Lower leg skin (tissue), 4 donors: ENCODE data around the gene PANK1. TPM values are rescaled to one million over a fixed set of nuclear protein-coding genes. Genes with fewer than 3 reads are reported as not detected.
A peak's percentile ranks its signal among the peaks of the same experiment; 100 is the strongest.

Experiments used
- DNase-seq, 2 donors: peaks; one replicate each; pipeline ENCODE4 v3.0.0-alpha.2; 2019; ENCODE audit warnings: low spot score in 2 of 2
- H3K4me3 ChIP-seq: fragments of 200-600 bp; sonication (generic); 2 replicates; pipeline ENCODE4 v1.5.1; 2017; ENCODE audit warnings: mild to moderate bottlenecking, low read depth; ENCODE audit not compliant: poor library complexity, severe bottlenecking
- CTCF ChIP-seq, 3 donors: fragments of 450-650 bp; IDR thresholded peaks; one replicate each; pipeline ENCODE4 v1.5.1; 2016; ENCODE audit warnings: antibody characterized with exemption in 3 of 3, mild to moderate bottlenecking in 3 of 3, moderate library complexity in 2 of 3
- POLR2A ChIP-seq, 2 donors: fragments of 450-650 bp; IDR thresholded peaks; one replicate each; pipeline ENCODE4 v1.6.1; 2016 to 2017; ENCODE audit warnings: antibody characterized with exemption in 2 of 2, mild to moderate bottlenecking in 1 of 2, moderate library complexity in 1 of 2
- WGBS, 2 donors: methylation state at CpG; one replicate each; pipeline ENCODE4 v1.1.5; 2018; 5-methylcytosine and 5-hydroxymethylcytosine counted together
- intact Hi-C: fragments of 100-400 bp; cut with DNase I; formaldehyde crosslinking; loops from one replicate; pipeline ENCODE4 v1.15.0; 2023; ENCODE audit warnings: low total_unique reads
- total RNA-seq, 4 donors: library from RNA; depleted of rRNA; stranded (reverse); fragments of >200 nt; gene quantifications; one replicate each; pipeline ENCODE4 v1.1.0, GENCODE V29; 2016

Gene PANK1
- total RNA-seq, 4 donors from 2014 or later, result 10.8 to 36.3 (median 30.2) TPM

DNA sequence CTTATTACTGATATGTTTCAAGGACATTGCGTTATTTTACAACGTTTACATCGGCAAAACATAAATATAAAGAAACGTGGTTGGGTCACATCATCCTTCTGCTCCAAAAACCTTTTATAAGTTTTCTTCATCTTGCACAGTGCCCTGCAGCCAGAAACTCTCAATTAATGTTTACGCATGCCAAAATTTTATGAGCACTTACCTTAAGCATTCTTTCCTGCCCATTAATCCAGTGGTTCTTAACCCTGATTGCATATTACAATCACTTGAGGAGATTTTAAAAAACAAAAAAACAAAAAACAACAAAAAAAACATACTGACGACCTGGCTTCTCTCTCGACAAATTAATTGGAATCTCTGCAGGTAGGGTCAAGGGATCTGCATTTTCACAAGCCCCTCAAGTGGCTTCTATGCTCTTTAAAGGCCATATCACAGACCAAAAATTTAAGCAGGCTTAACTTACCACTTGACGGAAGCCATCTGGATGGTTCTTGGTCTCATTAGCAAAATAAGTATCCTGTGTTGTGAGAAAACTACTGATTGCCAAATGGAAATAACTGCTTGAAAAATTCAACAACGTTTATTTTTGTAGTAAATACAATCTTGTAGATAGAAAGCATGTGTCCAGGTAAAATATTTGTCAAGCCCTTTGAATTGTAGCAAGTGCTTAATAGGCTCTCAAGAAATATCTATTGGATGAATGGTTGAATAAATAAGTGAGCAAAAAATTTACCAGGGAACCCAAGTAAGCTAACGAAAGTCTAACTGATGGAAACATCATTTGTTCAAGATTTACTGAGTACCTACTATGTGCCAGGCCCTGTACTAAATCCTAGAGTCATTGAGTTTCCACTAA is 78.7 kb downstream of the PANK1 start:
- intact Hi-C loops, result no loop called here
- WGBS, 2 donors, result 55 to 56% methylated on average over 10 of the region's 10 CpGs
- TF ChIP-seq CTCF (IDR thresholded peaks at IDR 0.05) (no peak), POLR2A (IDR thresholded peaks at IDR 0.05) (no peak)
- H3K4me3 ChIP-seq, result no peak overlapping the region
- DNase-seq, result no peak

- TF ChIP-seq POLR2A (IDR thresholded peaks at IDR 0.05) (no peak), CTCF (IDR thresholded peaks at IDR 0.05) (no peak)
- 59 to 70% methylated on average over 1 of the region's 1 CpG for WGBS, 2 donors
- no peak overlapping the region for H3K4me3 ChIP-seq
- no peak for DNase-seq
- intact Hi-C loops, result no loop called here
Measured at GRCh38 chr10:89565180-89565579, 79.9 kb downstream of the PANK1 start.

DNA sequence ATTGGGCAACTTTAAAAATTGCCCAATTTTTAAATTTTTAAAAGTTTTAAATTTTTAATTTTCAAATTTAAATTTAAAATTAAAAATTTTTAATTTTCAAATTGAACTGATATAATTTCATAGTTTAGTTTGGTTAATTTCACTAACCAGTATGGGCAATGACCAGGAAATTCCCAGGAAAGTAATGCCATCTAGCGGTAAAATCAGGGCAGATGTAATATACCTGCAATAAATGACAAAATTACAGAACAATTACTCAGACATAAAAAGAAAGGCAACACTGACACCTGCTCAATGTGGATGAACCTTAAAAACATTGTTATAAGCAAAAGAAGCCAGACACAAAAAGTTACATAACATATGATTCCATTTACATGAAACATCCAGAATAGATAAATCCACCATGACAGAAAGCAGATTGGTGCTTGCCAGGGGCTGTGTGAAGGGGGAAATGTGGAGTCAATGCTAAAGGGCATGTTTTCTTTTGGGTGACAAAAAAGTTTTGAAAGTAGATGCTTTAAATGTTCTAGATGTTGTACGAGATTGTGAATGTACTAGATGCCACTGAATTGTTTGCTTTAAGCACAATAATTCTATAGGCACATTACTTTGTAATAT is 81.1 kb downstream of the PANK1 start:
- TF ChIP-seq CTCF (IDR thresholded peaks at IDR 0.05) (peak in 1 of 3 donors; percentile 72), POLR2A (IDR thresholded peaks at IDR 0.05) (no peak)
- 10 to 18% methylated on average over 2 of the region's 2 CpGs for WGBS, 2 donors
- DNase-seq, result no peak
- H3K4me3 ChIP-seq, result no peak overlapping the region
- intact Hi-C loops, result loop anchor here (2.0 kb wide), 1 partner anchor 137 kb away; no protein-coding TSS in a partner anchor

GRCh38 chr10:89563311-89563710 is 81.7 kb downstream of the PANK1 start:
- intact Hi-C loops, result loop anchor here (2.0 kb wide), 1 partner anchor 137 kb away; no protein-coding TSS in a partner anchor
- no peak overlapping the region for H3K4me3 ChIP-seq
- no peak for DNase-seq
- no peak for TF ChIP-seq CTCF (IDR thresholded peaks at IDR 0.05)
- TF ChIP-seq POLR2A (IDR thresholded peaks at IDR 0.05), result no peak
- WGBS, 2 donors, result 93 to 96% methylated on average over 3 of the region's 3 CpGs

DNA sequence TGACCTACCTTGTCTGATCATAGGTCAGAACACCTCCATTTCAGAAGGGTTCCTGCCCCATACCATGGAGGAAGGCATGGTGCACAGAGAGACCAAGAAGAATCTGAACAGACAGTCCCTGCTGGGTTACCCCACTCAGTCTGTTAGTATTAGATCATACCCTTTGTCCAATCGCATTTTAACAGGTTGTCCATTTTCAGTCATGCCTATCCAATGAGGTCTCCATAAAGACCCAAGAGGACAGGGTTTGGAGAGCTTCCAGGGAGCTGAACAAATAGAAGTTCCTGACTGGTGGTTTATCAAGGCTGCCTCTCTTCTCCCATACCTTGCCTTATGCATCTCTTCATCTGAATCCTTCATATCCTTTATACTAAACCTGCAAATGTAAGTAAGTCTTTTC is 88.4 kb downstream of the PANK1 start:
- TF ChIP-seq POLR2A (IDR thresholded peaks at IDR 0.05) (no peak), CTCF (IDR thresholded peaks at IDR 0.05) (no peak)
- 85 to 89% methylated on average over 1 of the region's 1 CpG for WGBS, 2 donors
- DNase-seq, result no peak
- intact Hi-C loops, result no loop called here
- H3K4me3 ChIP-seq, result no peak overlapping the region
